Skin of body (tissue), 2 donors: Measurements from ENCODE around the gene SYNE3. TPM values are rescaled to one million over a fixed set of nuclear protein-coding genes. Genes with fewer than 3 reads are reported as not detected.

Experiments
- DNase-seq: peaks from one replicate; lab custom pipeline; 2025; lab: John Stamatoyannopoulos, UW
- total RNA-seq: library from RNA; depleted of rRNA; stranded (reverse); fragments of >200 nt; gene quantifications from one replicate; pipeline ENCODE4 v1.2.3, GENCODE V29; 2014

SYNE3 gene, protein sequence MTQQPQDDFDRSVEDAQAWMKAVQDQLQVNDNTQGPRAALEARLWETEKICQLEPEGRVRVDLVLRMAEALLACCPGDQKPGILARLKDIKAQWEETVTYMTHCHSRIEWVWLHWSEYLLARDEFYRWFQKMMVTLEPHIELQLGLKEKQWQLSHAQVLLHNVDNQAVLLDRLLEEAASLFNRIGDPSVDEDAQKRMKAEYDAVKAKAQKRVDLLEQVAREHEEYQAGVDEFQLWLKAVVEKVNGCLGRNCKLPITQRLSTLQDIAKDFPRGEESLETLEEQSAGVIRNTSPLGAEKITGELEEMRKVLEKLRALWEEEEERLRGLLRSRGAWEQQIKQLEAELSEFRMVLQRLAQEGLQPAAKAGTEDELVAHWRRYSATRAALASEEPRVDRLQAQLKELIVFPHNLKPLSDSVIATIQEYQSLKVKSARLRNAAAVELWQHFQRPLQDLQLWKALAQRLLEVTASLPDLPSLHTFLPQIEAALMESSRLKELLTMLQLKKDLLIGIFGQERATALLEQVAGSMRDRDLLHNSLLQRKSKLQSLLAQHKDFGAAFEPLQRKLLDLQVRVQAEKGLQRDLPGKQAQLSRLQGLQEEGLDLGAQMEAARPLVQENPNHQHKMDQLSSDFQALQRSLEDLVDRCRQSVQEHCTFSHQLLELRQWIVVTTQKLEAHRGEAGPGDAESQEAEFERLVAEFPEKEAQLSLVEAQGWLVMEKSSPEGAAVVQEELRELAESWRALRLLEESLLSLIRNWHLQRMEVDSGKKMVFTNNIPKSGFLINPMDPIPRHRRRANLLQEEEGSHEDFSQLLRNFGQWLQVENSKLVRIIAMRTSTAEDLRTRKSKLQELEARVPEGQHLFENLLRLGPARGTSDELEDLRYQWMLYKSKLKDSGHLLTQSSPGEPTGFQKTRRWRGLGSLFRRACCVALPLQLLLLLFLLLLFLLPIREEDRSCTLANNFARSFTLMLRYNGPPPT
- total RNA-seq, result 13.9 TPM

DNA sequence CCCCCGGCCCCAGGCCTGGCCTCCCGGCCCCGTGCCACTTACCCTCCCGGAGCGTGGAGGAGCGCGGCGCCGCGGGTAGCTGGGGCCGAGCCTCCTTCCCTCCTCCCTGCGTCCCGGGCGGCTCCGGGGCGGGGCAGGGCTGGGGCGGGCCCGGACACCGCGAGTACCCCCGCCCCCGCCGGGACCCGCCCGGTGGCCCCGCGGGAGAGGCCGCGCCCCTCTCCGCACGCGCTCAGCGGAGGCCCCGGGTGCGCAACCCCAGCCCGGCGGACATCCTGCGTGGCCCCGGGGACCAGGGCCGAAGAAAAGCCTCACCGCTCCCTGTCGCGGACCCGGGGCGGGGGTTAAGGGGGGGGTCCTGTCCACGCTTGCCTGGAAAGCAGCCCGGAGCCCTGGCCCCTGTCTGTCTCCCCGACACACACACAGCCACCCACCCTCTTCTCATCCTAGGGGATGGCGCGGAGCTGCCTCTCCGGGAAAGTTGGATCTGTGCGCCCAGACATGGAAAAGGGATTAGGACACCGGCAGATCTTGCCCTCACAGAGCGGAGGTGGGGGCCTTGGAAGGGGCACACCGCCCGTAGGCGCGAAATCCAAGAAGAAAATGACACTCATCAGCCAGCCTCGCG is at the start of gene SYNE3:
Gene SYNE3 (minus strand): TSS at position 97 of the 628 bp plus-strand sequence. CDS start 40,829 bp downstream, outside the sequence.
- DNase-seq, result no peak

DNA sequence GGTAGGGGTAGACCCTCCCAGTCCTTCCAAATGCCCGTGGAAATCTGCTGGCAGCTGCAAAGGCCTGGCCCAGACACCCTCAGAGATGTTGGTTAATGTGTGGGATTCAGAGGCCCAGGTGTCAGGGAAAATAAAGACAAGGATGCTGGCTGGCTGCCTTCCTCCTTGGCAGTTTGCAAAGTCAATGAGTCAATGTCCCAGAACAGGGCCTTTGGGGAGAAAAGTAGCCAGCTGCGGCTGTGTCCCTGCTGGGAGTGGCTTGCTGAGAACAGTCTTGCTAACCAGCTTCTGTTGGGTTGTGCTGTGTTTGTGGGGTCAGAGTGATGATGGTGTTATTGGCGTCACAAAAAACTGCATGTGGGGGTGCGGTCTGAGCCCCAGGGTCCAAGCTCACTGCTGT is 47.6 kb upstream of the SYNE3 start:
- no peak for DNase-seq

DNA sequence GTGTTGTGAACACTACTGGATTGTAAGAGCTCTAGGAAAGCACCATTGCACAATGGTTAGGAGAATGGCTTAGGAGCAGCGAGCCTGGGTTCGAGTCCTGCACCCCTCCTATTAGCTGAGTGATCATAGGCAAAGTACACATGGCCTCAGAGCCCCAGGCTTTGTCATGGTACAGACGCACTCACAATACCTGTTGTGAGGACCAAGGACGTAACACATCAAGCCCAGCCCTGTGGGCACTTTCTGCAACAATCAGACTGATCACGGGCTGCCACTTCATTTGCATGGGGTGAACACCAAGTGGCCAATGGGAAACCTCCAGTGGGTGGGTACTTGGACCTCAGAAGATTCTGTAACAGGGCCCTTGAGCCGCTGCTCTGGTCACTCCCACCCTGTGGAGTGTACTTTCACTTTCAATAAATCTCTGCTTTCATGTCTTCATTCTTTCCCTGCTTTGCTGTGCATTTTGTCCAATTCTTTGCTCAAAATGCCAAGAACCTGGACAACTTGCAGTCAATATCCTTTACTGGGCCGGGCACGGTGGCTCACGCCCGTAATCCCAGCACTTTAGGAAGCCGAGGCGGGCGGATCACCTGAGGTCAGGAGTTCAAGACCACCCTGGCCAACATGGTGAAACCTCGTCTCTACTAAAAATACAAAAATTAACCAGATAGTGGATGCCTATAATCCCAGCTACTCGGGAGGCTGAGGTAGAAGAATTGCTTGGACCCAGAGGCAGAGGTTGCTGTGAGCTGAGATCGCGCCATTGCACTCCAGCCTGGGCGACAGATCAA is 46.6 kb upstream of the SYNE3 start:
- DNase-seq, result no peak

DNA sequence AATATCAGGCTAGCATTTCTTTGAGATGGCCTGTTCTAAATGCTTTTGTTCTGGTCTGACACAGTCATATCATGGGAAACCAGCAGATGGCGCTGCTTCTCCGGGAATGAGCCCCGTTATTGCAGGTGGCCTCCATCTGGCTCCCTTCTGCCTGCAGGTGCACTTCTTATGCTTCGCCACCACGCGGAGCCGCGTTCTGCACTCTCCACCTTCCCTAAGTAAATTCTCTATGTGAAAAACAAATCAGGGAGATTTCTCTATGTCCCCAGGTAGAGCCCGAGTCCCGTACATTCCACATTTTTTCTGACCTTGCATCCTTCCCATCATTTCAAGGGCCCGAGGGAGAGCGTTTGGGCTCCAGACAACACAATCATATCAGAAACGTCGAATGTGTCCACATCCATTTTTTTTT is 44.6 kb upstream of the SYNE3 start:
- peak; percentile 75 for DNase-seq

GRCh38 chr14:95559203-95559602 is 42.8 kb upstream of the SYNE3 start:
- DNase-seq, result no peak

DNA sequence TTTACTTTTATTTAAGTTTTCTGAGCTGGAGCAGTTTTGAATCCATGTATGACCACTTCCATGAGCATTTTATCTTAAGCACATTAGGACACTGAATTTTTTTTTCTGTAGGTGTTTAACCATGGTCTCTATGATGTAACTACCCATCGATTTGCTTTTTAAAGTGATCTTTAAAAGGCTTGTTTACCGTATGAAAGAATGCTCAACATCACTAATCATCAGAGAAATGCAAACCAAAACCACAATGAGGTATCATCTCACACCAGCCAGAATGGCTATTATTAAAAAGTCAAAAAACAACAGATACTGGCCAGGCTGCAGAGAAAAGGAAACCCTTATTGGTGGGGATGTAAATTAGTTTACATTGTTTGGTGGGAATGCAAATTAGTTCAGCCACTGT is 41.4 kb upstream of the SYNE3 start:
- DNase-seq, result no peak

- DNase-seq, result no peak
Observed at GRCh38 chr14:95557291-95557690, 40.8 kb upstream of the SYNE3 start.

DNA sequence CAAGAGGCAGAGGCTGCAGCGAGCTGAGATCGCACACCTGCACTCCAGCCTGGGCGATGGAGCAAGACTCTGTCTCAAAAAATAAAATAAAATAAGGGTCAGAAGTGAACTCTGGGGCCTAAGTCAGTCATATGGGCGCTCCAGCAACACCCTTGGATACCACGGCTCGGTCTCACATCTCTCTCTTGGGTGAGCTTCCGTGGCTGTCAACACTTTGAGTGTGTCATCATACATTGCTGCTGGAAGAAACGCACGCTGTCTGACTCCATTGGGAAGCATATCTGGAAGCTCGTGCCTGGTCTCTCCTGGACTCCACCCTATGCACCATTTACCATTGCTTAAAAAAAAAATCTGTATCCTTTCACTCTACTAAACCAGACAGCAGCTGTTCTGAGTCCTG is 38.6 kb upstream of the SYNE3 start:
- DNase-seq, result no peak

DNA sequence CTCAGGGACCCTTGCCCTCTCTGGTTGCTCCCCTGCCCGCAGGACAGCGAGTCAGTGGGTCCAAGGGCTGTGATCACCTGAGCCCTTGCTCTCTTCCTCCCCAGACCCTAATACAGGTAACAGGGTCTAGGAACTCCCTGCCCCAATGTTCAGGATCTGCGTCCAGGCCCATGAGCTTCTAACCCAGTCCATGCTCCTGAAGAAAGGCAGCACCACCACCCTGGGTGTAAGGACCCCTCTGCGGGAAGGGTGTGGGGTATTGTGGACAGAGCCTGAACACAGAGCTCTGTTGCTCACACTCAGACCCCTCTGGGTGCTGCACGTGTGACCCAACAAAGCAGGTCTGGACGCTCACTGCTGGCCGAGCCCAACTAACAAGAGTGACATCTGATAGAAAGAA is 36.7 kb upstream of the SYNE3 start:
- DNase-seq, result no peak

GRCh38 chr14:95551435-95551834 is 35.0 kb upstream of the SYNE3 start:
- no peak for DNase-seq

GRCh38 chr14:95549656-95550585 is 33.5 kb upstream of the SYNE3 start:
- no peak for DNase-seq

GRCh38 chr14:95548328-95548929 is 32.0 kb upstream of the SYNE3 start:
- no peak for DNase-seq

DNA sequence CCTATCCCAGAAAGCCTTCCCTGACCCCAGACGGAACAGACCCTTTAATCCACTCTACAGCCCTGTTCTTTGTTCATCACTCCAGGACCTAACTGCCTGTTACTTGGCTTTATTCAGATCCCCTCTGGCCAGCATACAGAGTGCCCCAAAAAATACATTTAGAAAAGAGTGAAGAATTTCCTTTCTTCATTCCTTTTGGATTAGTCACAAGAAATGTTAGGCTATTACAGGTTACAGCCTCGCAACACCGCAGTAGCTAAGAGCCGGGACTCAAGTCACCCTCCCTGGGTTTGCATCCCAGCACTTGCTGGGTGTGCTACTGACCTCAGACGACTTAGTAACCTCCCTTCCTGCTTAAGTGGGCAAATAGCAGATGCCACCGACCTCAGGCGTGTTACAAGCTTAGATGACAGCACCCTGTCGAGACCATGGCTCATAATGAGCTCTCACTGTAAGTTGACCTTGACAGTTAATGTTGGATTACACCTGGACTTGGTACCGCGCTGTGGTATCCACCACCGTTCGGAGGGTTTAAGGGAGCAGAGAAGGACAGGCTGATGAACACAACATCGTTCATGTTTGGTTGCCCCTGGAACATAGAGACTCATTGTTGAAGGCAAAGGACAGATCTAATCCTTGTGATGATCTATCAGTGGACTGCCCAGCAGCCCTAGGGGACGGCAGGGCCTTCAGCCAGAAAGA is 31.3 kb upstream of the SYNE3 start:
- DNase-seq, result no peak

DNA sequence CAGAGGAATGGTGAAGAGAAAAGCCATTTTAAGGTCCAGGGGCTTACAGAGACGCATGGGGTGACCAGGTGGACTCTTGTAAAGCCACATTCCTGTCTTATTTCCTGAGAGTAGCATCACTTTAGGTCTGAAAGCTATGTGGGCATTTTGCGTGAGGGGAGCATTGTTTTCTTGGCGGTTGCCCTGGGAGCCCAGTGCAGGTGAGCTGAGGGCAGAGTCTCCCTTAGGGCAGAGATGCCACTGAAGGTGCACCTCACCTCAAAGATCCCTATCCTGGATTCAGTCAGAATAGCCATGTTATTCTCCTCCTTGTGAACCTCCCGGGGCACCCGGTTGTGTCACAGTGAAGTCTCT is 30.8 kb upstream of the SYNE3 start:
- DNase-seq, result no peak

DNA sequence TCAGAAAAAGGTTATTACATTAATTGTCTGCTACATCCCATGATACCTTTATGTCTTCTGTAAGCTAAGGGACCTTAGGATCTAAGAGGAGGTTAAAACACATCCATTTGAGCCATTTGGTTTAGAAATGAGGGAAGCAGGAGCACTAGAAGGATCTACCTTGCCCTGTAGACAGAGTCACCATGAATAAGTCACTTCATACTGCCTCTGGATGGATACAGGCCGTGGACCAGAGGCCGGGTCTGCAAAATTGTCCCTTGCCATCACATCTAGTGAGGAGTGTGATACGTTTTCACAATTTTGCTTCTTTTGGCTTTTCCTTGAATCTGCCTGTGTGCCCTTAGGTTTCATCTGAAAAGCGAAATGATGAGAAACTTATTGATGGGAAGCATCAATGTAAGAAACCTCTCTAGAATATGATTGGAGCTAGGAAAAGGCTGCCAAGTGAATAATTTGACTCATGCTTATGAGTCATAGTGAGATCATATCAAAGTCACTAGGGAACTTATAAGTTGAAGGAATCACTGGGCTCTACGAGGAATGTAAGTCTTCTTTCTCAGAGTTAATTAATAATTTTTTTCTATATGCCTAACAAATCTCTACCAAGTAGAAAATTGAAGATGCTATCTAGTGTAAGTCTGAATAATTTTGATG is 29.2 kb upstream of the SYNE3 start:
- no peak for DNase-seq

DNA sequence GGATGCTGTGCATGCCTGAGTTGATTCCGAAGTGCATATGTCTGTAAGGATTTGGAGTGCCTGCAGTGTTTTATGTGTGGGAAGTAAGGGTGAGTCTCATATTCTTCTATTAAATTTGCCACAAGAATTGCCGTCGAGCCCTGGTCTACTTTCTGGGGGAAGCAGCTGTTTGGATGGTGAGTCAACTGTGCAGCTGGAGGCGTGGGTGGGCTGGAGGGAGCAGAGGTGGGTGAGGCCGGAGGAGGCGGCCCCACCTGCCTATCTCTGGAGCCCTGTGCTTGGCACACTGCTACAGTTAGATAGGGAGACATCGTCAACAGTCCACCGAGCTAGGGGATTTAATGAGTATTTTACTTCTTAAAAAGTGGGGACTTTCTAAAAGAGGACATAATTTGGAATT is 28.1 kb upstream of the SYNE3 start:
- no peak for DNase-seq

DNA sequence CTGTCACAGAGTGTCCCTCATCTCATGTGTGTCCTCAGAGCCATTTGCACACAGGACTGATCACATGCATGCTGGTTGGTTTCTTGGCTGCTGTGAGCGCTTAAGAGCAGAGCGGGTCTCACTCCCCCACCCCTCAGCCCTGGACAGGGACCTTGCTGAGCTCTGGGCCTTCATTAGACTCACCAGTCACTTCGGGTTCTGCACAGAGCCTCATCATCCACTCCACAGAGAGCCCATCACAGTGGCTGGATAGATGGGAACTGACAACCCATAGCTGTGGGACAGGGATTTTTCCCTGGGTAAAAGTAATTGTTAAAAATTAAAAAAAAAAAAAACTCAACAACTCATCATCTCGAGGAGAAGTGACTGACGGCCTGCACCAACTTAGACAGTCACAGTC is 26.6 kb upstream of the SYNE3 start:
- no peak for DNase-seq
